Kidney (tissue), 14 donors: ENCODE measurements around the gene AGXT. TPM values are rescaled to one million over a fixed set of nuclear protein-coding genes. Genes with fewer than 3 reads are reported as not detected.

Experiments used
- DNase-seq, 5 donors: peaks; one replicate each; pipeline ENCODE4 v3.0.0-alpha.2; 2013 to 2020
- FAIRE-seq: peaks from 2 replicates; lab custom pipeline; 2012; peaks lifted over from hg19 to GRCh38; lab: Jason Lieb, UNC
- H3K27ac ChIP-seq, 2 donors: one replicate each; pipeline ENCODE4 v1.7.0; 2013; ENCODE audit warnings: low read depth in 2 of 2, low read length in 2 of 2, inconsistent platforms in 1 of 2
- H3K27me3 ChIP-seq: one replicate; pipeline ENCODE4 v1.7.1; 2013; ENCODE audit warnings: low read length, inconsistent platforms; ENCODE audit not compliant: control insufficient read depth, insufficient read depth
- H3K36me3 ChIP-seq, 3 donors: one replicate each; pipeline versions ENCODE4 v1.7.0 to v1.7.1; 2013; ENCODE audit warnings: low read length in 3 of 3, control low read depth in 1 of 3, inconsistent platforms in 1 of 3; ENCODE audit not compliant: insufficient read depth in 3 of 3, control insufficient read depth in 2 of 3
- H3K4me1 ChIP-seq, 3 donors: one replicate each; pipeline versions ENCODE4 v1.7.0 to v1.7.1; 2013; ENCODE audit warnings: low read length in 3 of 3, inconsistent platforms in 1 of 3, low read depth in 1 of 3; ENCODE audit not compliant: control insufficient read depth in 2 of 3, insufficient read depth in 2 of 3
- H3K4me3 ChIP-seq, 3 donors: one replicate each; pipeline versions ENCODE4 v1.7.0 to v1.8.1; 2013; ENCODE audit warnings: low read length in 3 of 3, control low read depth in 1 of 3, inconsistent platforms in 1 of 3
- H3K9ac ChIP-seq, 3 donors: one replicate each; pipeline versions ENCODE4 v1.7.0 to v1.7.1; 2013; ENCODE audit warnings: low read length in 3 of 3, control low read depth in 1 of 3, inconsistent platforms in 1 of 3
- H3K9me3 ChIP-seq, 3 donors: one replicate each; pipeline versions ENCODE4 v1.7.0 to v1.7.1; 2013; ENCODE audit warnings: low read length in 3 of 3, control low read depth in 1 of 3, inconsistent platforms in 1 of 3; ENCODE audit not compliant: control insufficient read depth in 2 of 3, insufficient read depth in 1 of 3
- CTCF ChIP-seq: IDR thresholded peaks from 3 replicates; pipeline ENCODE4 v1.5.1; 2012; ENCODE audit warnings: mild to moderate bottlenecking, moderate library complexity, borderline replicate concordance; ENCODE audit not compliant: insufficient read depth; ENCODE audit errors: extremely low read depth
- intact Hi-C: fragments of 100-400 bp; cut with DNase I; formaldehyde crosslinking; loops from one replicate; pipeline ENCODE4 v1.11.1; 2022
- polyA plus RNA-seq: library from polyadenylated mRNA; stranded (reverse); fragments of 350-450 nt; fragmentation: Illumina TruSeq; extraction: RNeasy Lipid Tissue Mini Kit (QIAGEN cat#74804); gene quantifications from one replicate; pipeline ENCODE4 v1.2.3, GENCODE V29; 2014; ENCODE audit warnings: low read depth, low replicate concordance; ENCODE audit not compliant: insufficient read depth
- total RNA-seq: library from RNA; stranded (reverse); fragmentation: NEBNext Ultra II Directional; extraction: Animal tissue kit (Norgen Biotek cat#: 25700); gene quantifications from one replicate; pipeline ENCODE4 v1.2.1, GENCODE V29; 2021
- donor health status: control.
- donor health status: control.
- donor health status: control.
- donor health status: control.
- donor health status: control.
- donor health status: DM: yes; HTN: yes; CAD: no.
- donor health status: Normal renal cell carcinoma (clear cell type).

Gene AGXT
- total and polyA plus RNA-seq, 2 donors from 2014 or later = 0.09 to 12.5 TPM

GRCh38 chr2:240846873-240847595 is 21.6 kb upstream of the AGXT start:
- no peaks in the 10 kb centered on the region for H3K9me3 ChIP-seq
- DNase-seq = no peak
- H3K4me1 ChIP-seq = peaks cover 0 to 3% (median 0%) of the 10 kb centered on the region in 3 donors
- no peak for FAIRE-seq
- H3K27me3 ChIP-seq = no peaks in the 10 kb centered on the region
- no peaks in the 10 kb centered on the region for H3K36me3 ChIP-seq
- intact Hi-C loops = no loop called here
- H3K9ac ChIP-seq = no peak overlapping the region
- no peak for TF ChIP-seq CTCF
- no peak overlapping the region for H3K4me3 ChIP-seq
- H3K27ac ChIP-seq = no peak overlapping the region

GRCh38 chr2:240847817-240848216 is 20.8 kb upstream of the AGXT start:
- no peak for FAIRE-seq
- no peak for TF ChIP-seq CTCF

GRCh38 chr2:240848900-240849680 is 19.5 kb upstream of the AGXT start:
- Histone ChIP-seq H3K9me3 (peaks cover 0 to 1% (median 0%) of the 10 kb centered on the region in 3 donors), H3K27me3 (no peaks in the 10 kb centered on the region), H3K4me1 (peaks cover 0 to 3% (median 0%) of the 10 kb centered on the region in 3 donors), H3K4me3 (no peak overlapping the region), H3K9ac (no peak overlapping the region), H3K36me3 (no peaks in the 10 kb centered on the region), H3K27ac (no peak overlapping the region)
- no peak for TF ChIP-seq CTCF
- intact Hi-C loops = no loop called here
- DNase-seq = no peak
- FAIRE-seq = no peak

More at GRCh38 chr2:240847817-240848216, 20.8 kb upstream of the AGXT start:
- peaks cover 0 to 3% (median 0%) of the 10 kb centered on the region in 3 donors for H3K4me1 ChIP-seq
- intact Hi-C loops = no loop called here
- no peak overlapping the region for H3K9ac ChIP-seq
- H3K4me3 ChIP-seq = no peak overlapping the region
- H3K9me3 ChIP-seq = no peaks in the 10 kb centered on the region
- no peak for DNase-seq
- no peaks in the 10 kb centered on the region for H3K36me3 ChIP-seq
- no peaks in the 10 kb centered on the region for H3K27me3 ChIP-seq
- no peak overlapping the region for H3K27ac ChIP-seq
